ENCODE data around the gene ERVW-1.

DNA sequence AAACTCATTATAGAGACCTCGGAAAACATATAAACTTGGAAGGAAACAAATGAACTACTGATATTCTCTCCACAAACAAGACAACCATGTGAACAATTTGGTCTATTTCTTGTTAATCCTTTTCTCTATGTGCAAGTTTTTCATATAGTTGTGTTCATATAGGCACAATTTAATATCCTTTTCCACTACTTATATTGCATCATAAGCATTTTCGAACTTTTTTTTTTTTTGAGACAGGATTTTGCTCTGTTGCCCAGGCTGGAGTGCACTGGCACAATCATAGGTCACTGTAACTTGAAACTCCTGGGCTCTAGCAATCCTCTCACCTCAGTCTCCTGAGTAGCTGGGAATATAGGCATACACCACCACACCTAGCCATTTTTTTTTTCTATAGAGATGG is 45.4 kb upstream of the ERVW-1 start:
- TF ChIP-seq CTCF (IDR thresholded peaks at IDR 0.05) (no peak), POLR2A (IDR thresholded peaks at IDR 0.05) (no peak)
